ENCODE data around the gene THTPA.

GRCh38 chr14:23537351-23538049 lies 18.6 kb upstream of the THTPA start:
- TF ChIP-seq POLR2A (IDR thresholded peaks at IDR 0.05; ENCODE audit: low read length) = no peak
- TF ChIP-seq GATA1 (IDR thresholded peaks at IDR 0.05; ENCODE audit: low read depth, low read length) = no peak

All from erythroblast (primary cell).